GM23338 (cell line): ENCODE data around the gene MCAT.

Experiments used
- CTCF ChIP-seq, 2 experiments: fragments of 200-600 bp in 1 of 2; sonication (generic) in 1 of 2; conservative IDR thresholded peaks; 2 replicates each; pipeline versions ENCODE4 v1.5.1 to v1.6.1; 2016 to 2017; ENCODE audit warnings: antibody characterized with exemption in 2 of 2, low read depth in 2 of 2, mild to moderate bottlenecking in 2 of 2, moderate library complexity in 1 of 2
- EZH2 ChIP-seq: fragments of 200-600 bp; sonication (generic); IDR thresholded peaks from one replicate; pipeline ENCODE4 v1.8.0; 2017; ENCODE audit warnings: antibody characterized with exemption, mild to moderate bottlenecking, low read depth; ENCODE audit not compliant: unreplicated experiment
- EZH2phosphoT487 ChIP-seq: fragments of 200-600 bp; sonication (generic); IDR thresholded peaks from one replicate; pipeline ENCODE4 v1.8.1; 2018; ENCODE audit warnings: antibody characterized with exemption; ENCODE audit not compliant: unreplicated experiment
- POLR2AphosphoS5 ChIP-seq: IDR thresholded peaks from 2 replicates; pipeline ENCODE4 v1.6.1; 2016; ENCODE audit warnings: antibody characterized with exemption, low read depth
- REST ChIP-seq: IDR thresholded peaks from one replicate; pipeline ENCODE4 v1.6.1; 2018; ENCODE audit warnings: antibody characterized with exemption; ENCODE audit not compliant: unreplicated experiment
- STAT1 ChIP-seq: IDR thresholded peaks from one replicate; pipeline ENCODE4 v1.6.1; 2016; ENCODE audit warnings: antibody characterized with exemption; ENCODE audit not compliant: unreplicated experiment

- TF ChIP-seq CTCF (conservative IDR thresholded peaks at IDR 0.05; ENCODE audit: low read depth in 2 of 2) (no peak), POLR2AphosphoS5 (no peak), EZH2phosphoT487 (no peak), REST (no peak), EZH2 (no peak), STAT1 (no peak)
Observed at GRCh38 chr22:43162412-43163150, 19.4 kb upstream of the MCAT start.
